ENCODE results near the gene FOXP1. TPM values are rescaled to one million over a fixed set of nuclear protein-coding genes. Genes with fewer than 3 reads are reported as not detected.

FOXP1 gene
- total and polyA plus RNA-seq, 4 donors, result 4.9 to 35.4 (median 32.0) TPM

DNA sequence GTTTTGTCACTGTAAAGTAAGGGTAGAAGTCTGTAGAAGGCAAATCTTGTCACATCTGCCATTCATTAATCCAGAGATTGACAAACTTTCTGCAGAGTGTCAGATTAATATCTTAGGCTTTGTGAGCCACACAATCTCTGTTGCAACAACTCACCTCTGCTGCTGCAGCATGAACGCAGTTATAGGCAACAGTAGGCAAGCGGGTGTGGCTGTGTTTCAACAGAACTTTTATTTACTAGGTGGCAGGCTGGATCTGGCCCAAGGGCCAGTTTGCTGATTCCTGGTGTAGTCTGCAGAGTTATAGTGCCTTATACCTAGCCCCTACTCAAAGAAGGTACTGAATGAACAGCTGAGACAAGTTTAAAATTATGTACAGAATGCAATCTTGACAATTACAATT is 396.7 kb downstream of the FOXP1 start:
- 46% methylated on average over 2 of the region's 2 CpGs for WGBS
- H3K27ac ChIP-seq (ENCODE audit: low read depth in 1 of 2, low read length in 2 of 2), result no peak overlapping the region
- TF ChIP-seq, protein P1, sequence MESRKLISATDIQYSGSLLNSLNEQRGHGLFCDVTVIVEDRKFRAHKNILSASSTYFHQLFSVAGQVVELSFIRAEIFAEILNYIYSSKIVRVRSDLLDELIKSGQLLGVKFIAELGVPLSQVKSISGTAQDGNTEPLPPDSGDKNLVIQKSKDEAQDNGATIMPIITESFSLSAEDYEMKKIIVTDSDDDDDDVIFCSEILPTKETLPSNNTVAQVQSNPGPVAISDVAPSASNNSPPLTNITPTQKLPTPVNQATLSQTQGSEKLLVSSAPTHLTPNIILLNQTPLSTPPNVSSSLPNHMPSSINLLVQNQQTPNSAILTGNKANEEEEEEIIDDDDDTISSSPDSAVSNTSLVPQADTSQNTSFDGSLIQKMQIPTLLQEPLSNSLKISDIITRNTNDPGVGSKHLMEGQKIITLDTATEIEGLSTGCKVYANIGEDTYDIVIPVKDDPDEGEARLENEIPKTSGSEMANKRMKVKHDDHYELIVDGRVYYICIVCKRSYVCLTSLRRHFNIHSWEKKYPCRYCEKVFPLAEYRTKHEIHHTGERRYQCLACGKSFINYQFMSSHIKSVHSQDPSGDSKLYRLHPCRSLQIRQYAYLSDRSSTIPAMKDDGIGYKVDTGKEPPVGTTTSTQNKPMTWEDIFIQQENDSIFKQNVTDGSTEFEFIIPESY (IDR thresholded peaks at IDR 0.05), result no peak
- TF ChIP-seq HNF4A (conservative IDR thresholded peaks at IDR 0.05) (peak in 1 of 2 donors; percentile 35), HNF4G (IDR thresholded peaks at IDR 0.05) (no peak), GABPA (IDR thresholded peaks at IDR 0.05 in 1 of 2, conservative IDR thresholded peaks at IDR 0.05 in 1 of 2) (no peak), SP1 (IDR thresholded peaks at IDR 0.05) (no peak), JUND (IDR thresholded peaks at IDR 0.05) (no peak), FOXA2 (IDR thresholded peaks at IDR 0.05) (peak; percentile 7), NR2F2 (IDR thresholded peaks at IDR 0.05) (no peak), RXRA (IDR thresholded peaks at IDR 0.05) (peak in 1 of 2 donors; percentile 40), TAF1 (conservative IDR thresholded peaks at IDR 0.05) (no peak)
- TF ChIP-seq, protein P2, sequence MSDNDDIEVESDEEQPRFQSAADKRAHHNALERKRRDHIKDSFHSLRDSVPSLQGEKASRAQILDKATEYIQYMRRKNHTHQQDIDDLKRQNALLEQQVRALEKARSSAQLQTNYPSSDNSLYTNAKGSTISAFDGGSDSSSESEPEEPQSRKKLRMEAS (IDR thresholded peaks at IDR 0.05), result no peak
- H3K36me3 ChIP-seq (ENCODE audit: control insufficient read depth in 4 of 4, insufficient read depth in 3 of 4, low read depth in 1 of 4, low read length in 3 of 4), result no peaks in the 10 kb centered on the region
- H3K4me3 ChIP-seq (ENCODE audit: low read depth in 1 of 3, low read length in 3 of 3), result no peak overlapping the region
- no peak for DNase-seq (ENCODE audit: low spot score)
- H3K27me3 ChIP-seq (ENCODE audit: control insufficient read depth in 4 of 4, insufficient read depth in 4 of 4, low read length in 3 of 4), result no peaks in the 10 kb centered on the region
- no peaks in the 10 kb centered on the region for H3K9me3 ChIP-seq (ENCODE audit: control insufficient read depth in 4 of 4, low read length in 3 of 4)
- H3K9ac ChIP-seq (ENCODE audit: low read depth in 1 of 2, low read length in 2 of 2), result no peak overlapping the region
- peaks cover 0 to 8% (median 0%) of the 10 kb centered on the region in 4 donors for H3K4me1 ChIP-seq (ENCODE audit: control insufficient read depth in 4 of 4, insufficient read depth in 4 of 4, low read length in 3 of 4)

DNA sequence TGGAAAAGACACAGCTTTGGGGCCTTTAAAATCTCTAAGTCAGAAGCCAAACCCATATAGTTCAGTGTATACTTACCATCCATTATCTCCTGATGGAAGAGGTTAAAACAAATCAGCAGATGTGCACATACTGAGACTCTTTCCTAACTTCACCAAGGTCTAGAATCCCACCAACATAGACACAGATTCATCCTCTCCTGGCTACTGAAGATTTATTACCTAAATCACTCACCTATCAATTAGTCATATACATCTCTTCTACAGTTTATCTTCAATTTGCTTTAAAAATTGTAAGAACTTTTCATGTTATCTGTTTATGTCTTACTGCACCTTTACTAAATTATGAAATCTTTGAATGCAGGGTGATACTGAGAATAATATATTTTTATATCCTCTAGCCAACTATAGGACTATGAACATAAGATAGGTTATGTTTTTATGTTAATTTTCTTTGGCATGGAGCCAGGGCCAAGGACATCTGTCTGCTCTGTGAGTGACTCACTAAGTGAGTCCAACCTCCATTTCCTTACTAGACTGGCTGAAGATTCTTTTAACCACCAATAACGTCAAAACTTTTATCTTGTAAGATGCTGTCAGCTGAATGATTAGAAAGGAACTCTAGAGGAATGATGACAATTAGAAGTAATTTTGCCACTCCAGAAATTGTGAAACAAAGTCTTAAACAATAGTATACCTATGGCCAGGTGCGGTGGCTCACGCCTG is 397.6 kb downstream of the FOXP1 start:
- Histone ChIP-seq H3K9me3 (ENCODE audit: control insufficient read depth in 4 of 4, low read length in 3 of 4) (no peaks in the 10 kb centered on the region), H3K9ac (ENCODE audit: low read depth in 1 of 2, low read length in 2 of 2) (no peak overlapping the region), H3K27ac (ENCODE audit: low read depth in 1 of 2, low read length in 2 of 2) (no peak overlapping the region), H3K4me3 (ENCODE audit: low read depth in 1 of 3, low read length in 3 of 3) (no peak overlapping the region), H3K36me3 (ENCODE audit: control insufficient read depth in 4 of 4, insufficient read depth in 3 of 4, low read depth in 1 of 4, low read length in 3 of 4) (no peaks in the 10 kb centered on the region), H3K27me3 (ENCODE audit: control insufficient read depth in 4 of 4, insufficient read depth in 4 of 4, low read length in 3 of 4) (no peaks in the 10 kb centered on the region), H3K4me1 (ENCODE audit: control insufficient read depth in 4 of 4, insufficient read depth in 4 of 4, low read length in 3 of 4) (peaks cover 0 to 9% (median 0%) of the 10 kb centered on the region in 4 donors)
- WGBS, result 86% methylated on average over 3 of the region's 3 CpGs
- DNase-seq (ENCODE audit: low spot score), result no peak
- TF ChIP-seq EGR1 (IDR thresholded peaks at IDR 0.05; ENCODE audit: low read depth in 2 of 2) (no peak), YY1 (IDR thresholded peaks at IDR 0.05) (no peak), FOXA1 (IDR thresholded peaks at IDR 0.05) (no peak)

DNA sequence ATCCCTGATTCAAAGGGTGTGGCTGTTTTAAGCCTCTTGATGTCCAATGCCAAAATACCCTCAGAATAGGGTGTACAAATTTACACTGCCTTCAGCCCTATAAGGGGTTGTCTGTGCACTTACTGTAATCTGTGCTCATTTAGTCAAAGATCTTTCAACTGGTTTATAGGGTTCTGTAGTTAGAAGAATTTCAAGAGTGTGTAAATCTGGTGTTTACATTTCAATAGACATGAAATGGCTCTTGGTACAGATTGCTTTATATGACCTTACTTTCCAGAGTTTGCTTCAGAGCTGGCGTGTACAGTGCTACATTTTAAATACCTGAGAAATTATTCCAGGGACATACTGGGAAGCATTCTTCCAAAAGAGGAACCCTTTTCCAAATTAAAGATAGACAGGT is 399.3 kb downstream of the FOXP1 start:
- Histone ChIP-seq H3K36me3 (ENCODE audit: control insufficient read depth in 4 of 4, insufficient read depth in 3 of 4, low read depth in 1 of 4, low read length in 3 of 4) (no peaks in the 10 kb centered on the region), H3K9me3 (ENCODE audit: control insufficient read depth in 4 of 4, low read length in 3 of 4) (no peaks in the 10 kb centered on the region), H3K4me3 (ENCODE audit: low read depth in 1 of 3, low read length in 3 of 3) (no peak overlapping the region), H3K27ac (ENCODE audit: low read depth in 1 of 2, low read length in 2 of 2) (no peak overlapping the region), H3K4me1 (ENCODE audit: control insufficient read depth in 4 of 4, insufficient read depth in 4 of 4, low read length in 3 of 4) (peaks cover 0 to 11% (median 0%) of the 10 kb centered on the region in 4 donors), H3K27me3 (ENCODE audit: control insufficient read depth in 4 of 4, insufficient read depth in 4 of 4, low read length in 3 of 4) (no peaks in the 10 kb centered on the region), H3K9ac (ENCODE audit: low read depth in 1 of 2, low read length in 2 of 2) (no peak overlapping the region)
- no peak for TF ChIP-seq JUND (IDR thresholded peaks at IDR 0.05)
- TF ChIP-seq, protein P1 (IDR thresholded peaks at IDR 0.05), result no peak
- TF ChIP-seq, protein P2 (IDR thresholded peaks at IDR 0.05), result no peak
- TF ChIP-seq SP1 (IDR thresholded peaks at IDR 0.05), result no peak
- no peak for TF ChIP-seq RAD21 (IDR thresholded peaks at IDR 0.05)
- no peak for TF ChIP-seq ATF3 (IDR thresholded peaks at IDR 0.05)
- TF ChIP-seq HNF4G (IDR thresholded peaks at IDR 0.05), result no peak
- no peak for TF ChIP-seq FOXA1 (IDR thresholded peaks at IDR 0.05)
- DNase-seq (ENCODE audit: low spot score), result no peak
- WGBS, result 91% methylated on average over 1 of the region's 1 CpG
